AG09309 (cell line): ENCODE measurements around the gene NDUFA12.

Experiments
- DNase-seq: peaks from one replicate; pipeline ENCODE4 v3.0.0-alpha.2; 2010; ENCODE audit warnings: low read depth
- H3K4me3 ChIP-seq: 2 replicates; pipeline ENCODE4 v1.5.1; 2011; ENCODE audit warnings: mild to moderate bottlenecking, low read depth, low read length, moderate library complexity; ENCODE audit not compliant: control insufficient read depth
- TF ChIP-seq, protein P1 (sequence below): IDR thresholded peaks from 2 replicates; pipeline ENCODE4 v1.5.1; 2011; ENCODE audit warnings: mild to moderate bottlenecking, low read depth, low read length, inconsistent platforms; ENCODE audit not compliant: insufficient read depth, control insufficient read depth; ENCODE audit errors: missing control alignments

The NDUFA12 gene

GRCh38 chr12:94938583-94938982 is 64.9 kb downstream of the NDUFA12 start:
- no peak for DNase-seq
- H3K4me3 ChIP-seq, result no peak overlapping the region
- TF ChIP-seq, protein P1, sequence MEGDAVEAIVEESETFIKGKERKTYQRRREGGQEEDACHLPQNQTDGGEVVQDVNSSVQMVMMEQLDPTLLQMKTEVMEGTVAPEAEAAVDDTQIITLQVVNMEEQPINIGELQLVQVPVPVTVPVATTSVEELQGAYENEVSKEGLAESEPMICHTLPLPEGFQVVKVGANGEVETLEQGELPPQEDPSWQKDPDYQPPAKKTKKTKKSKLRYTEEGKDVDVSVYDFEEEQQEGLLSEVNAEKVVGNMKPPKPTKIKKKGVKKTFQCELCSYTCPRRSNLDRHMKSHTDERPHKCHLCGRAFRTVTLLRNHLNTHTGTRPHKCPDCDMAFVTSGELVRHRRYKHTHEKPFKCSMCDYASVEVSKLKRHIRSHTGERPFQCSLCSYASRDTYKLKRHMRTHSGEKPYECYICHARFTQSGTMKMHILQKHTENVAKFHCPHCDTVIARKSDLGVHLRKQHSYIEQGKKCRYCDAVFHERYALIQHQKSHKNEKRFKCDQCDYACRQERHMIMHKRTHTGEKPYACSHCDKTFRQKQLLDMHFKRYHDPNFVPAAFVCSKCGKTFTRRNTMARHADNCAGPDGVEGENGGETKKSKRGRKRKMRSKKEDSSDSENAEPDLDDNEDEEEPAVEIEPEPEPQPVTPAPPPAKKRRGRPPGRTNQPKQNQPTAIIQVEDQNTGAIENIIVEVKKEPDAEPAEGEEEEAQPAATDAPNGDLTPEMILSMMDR, result no peak

- DNase-seq, result no peak
- TF ChIP-seq, protein P1, result no peak
- H3K4me3 ChIP-seq, result no peak overlapping the region
Measured at GRCh38 chr12:94930772-94931171, 72.7 kb downstream of the NDUFA12 start.

DNA sequence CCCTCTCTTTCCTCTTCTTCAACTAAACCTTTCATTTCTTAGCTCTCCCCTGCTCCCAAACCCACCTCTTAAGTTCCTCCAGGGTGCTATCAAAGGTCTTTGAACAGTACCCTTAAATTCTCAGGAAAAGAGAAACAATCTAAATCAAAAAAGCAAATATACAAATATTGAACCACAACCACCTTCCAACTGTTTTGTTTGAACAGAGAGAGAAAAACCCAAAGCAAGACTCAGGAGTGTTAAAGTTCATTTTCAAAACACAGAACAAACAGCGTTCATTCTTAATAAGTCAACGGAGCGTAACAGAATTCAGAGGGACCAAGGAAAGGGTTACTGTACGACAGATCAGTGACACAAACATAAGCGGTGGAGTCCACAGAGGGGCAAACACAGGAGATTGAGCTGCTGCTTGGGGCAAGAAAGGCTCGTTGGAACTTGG is 73.3 kb downstream of the NDUFA12 start:
- no peak for DNase-seq
- TF ChIP-seq, protein P1, result no peak

DNA sequence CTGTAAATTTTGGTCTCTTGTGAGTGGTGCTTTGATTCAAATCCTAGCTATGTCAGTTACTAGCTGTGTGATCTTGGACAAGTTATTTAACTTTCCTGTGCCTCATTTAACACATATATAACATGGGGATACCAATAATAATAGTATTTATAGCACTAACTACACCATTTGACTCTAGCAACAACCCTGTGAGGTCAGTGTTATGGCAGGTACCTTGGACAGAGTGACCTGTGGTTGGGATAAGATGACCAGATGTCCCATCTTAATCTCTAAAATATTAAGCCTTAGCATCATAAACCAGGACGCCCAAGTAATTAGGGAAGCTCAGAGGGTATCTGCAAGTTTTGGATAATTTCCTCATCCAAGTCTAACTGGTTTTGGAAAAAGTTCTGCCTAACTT is 73.7 kb downstream of the NDUFA12 start:
- TF ChIP-seq, protein P1, result no peak
- no peak for DNase-seq
- no peak overlapping the region for H3K4me3 ChIP-seq

More for the DNA sequence above, 73.3 kb downstream of the NDUFA12 start:
- H3K4me3 ChIP-seq, result no peak overlapping the region

GRCh38 chr12:94925729-94926128 is 77.8 kb downstream of the NDUFA12 start:
- TF ChIP-seq, protein P1, result no peak
- no peak overlapping the region for H3K4me3 ChIP-seq
- DNase-seq, result no peak

GRCh38 chr12:94925206-94925605 is 78.3 kb downstream of the NDUFA12 start:
- no peak overlapping the region for H3K4me3 ChIP-seq
- TF ChIP-seq, protein P1, result no peak
- no peak for DNase-seq

GRCh38 chr12:94922561-94922960 is 80.9 kb downstream of the NDUFA12 start:
- H3K4me3 ChIP-seq, result no peak overlapping the region
- TF ChIP-seq, protein P1, result no peak
- DNase-seq, result no peak
